Measurements from ENCODE around the gene ATP5MC3. TPM values are rescaled to one million over a fixed set of nuclear protein-coding genes. Genes with fewer than 3 reads are reported as not detected.

Gene ATP5MC3
- polyA plus RNA-seq, 1 donor from 2014 or later = 303 TPM

- no peaks in the 10 kb centered on the region for H3K9me3 ChIP-seq (ENCODE audit: low read length)
- peak within 1 kb of the TSS; percentile 97 for H3K4me2 ChIP-seq (ENCODE audit: low read length)
- no peaks in the 10 kb centered on the region for H3F3A ChIP-seq (ENCODE audit: insufficient read depth, low read length, poor library complexity, severe bottlenecking)
- peak within 1 kb of the TSS; percentile 94 for H2AFZ ChIP-seq (ENCODE audit: low read depth, low read length)
- H3K27ac ChIP-seq (ENCODE audit: low read length) = peak within 1 kb of the TSS; percentile 99
- peaks cover 6% of the 10 kb centered on the region for H4K20me1 ChIP-seq (ENCODE audit: insufficient read depth)
- peaks cover 45% of the 10 kb centered on the region for H3K79me2 ChIP-seq (replicated peaks; ENCODE audit: insufficient read depth, low read length)
- no peaks in the 10 kb centered on the region for H3K27me3 ChIP-seq (ENCODE audit: insufficient read depth, low read depth, low read length)
- TF ChIP-seq EP300 (conservative IDR thresholded peaks at IDR 0.05; ENCODE audit: poor library complexity, severe bottlenecking) (peak; percentile 42), EZH2 (IDR thresholded peaks at IDR 0.05; ENCODE audit: borderline replicate concordance, insufficient read depth, low read length, poor library complexity, severe bottlenecking) (no peak), SMC3 (conservative IDR thresholded peaks at IDR 0.05; ENCODE audit: poor library complexity) (no peak), CTCF (IDR thresholded peaks at IDR 0.05; ENCODE audit: poor library complexity, severe bottlenecking) (peak; percentile 16), TAF1 (IDR thresholded peaks at IDR 0.05; ENCODE audit: low read depth) (peak; percentile 69), POLR2AphosphoS5 (IDR thresholded peaks at IDR 0.05) (peak; percentile 97), MXI1 (conservative IDR thresholded peaks at IDR 0.05; ENCODE audit: poor library complexity, severe bottlenecking) (peak; percentile 70), RAD21 (conservative IDR thresholded peaks at IDR 0.05) (no peak)
- TF ChIP-seq, protein P1, sequence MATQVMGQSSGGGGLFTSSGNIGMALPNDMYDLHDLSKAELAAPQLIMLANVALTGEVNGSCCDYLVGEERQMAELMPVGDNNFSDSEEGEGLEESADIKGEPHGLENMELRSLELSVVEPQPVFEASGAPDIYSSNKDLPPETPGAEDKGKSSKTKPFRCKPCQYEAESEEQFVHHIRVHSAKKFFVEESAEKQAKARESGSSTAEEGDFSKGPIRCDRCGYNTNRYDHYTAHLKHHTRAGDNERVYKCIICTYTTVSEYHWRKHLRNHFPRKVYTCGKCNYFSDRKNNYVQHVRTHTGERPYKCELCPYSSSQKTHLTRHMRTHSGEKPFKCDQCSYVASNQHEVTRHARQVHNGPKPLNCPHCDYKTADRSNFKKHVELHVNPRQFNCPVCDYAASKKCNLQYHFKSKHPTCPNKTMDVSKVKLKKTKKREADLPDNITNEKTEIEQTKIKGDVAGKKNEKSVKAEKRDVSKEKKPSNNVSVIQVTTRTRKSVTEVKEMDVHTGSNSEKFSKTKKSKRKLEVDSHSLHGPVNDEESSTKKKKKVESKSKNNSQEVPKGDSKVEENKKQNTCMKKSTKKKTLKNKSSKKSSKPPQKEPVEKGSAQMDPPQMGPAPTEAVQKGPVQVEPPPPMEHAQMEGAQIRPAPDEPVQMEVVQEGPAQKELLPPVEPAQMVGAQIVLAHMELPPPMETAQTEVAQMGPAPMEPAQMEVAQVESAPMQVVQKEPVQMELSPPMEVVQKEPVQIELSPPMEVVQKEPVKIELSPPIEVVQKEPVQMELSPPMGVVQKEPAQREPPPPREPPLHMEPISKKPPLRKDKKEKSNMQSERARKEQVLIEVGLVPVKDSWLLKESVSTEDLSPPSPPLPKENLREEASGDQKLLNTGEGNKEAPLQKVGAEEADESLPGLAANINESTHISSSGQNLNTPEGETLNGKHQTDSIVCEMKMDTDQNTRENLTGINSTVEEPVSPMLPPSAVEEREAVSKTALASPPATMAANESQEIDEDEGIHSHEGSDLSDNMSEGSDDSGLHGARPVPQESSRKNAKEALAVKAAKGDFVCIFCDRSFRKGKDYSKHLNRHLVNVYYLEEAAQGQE (IDR thresholded peaks at IDR 0.05; ENCODE audit: borderline replicate concordance) = peak; percentile 71
- H3K9ac ChIP-seq (ENCODE audit: low read length) = peak within 1 kb of the TSS; percentile 98
- no peaks in the 10 kb centered on the region for H3K9me2 ChIP-seq (ENCODE audit: insufficient read depth, low read length)
- no peaks in the 10 kb centered on the region for H3K36me3 ChIP-seq (ENCODE audit: insufficient read depth, low read length)
- H3K4me3 ChIP-seq (ENCODE audit: low read length) = peak within 1 kb of the TSS; percentile 88
These were observed 13.5 kb downstream of the ATP5MC3 start, which contains the start of gene ATF2 for GRCh38 chr2:175167792-175168563. ATF2 (minus strand) TSS chr2:175168203; CDS start chr2:175136443, 31,760 bp downstream.

DNA sequence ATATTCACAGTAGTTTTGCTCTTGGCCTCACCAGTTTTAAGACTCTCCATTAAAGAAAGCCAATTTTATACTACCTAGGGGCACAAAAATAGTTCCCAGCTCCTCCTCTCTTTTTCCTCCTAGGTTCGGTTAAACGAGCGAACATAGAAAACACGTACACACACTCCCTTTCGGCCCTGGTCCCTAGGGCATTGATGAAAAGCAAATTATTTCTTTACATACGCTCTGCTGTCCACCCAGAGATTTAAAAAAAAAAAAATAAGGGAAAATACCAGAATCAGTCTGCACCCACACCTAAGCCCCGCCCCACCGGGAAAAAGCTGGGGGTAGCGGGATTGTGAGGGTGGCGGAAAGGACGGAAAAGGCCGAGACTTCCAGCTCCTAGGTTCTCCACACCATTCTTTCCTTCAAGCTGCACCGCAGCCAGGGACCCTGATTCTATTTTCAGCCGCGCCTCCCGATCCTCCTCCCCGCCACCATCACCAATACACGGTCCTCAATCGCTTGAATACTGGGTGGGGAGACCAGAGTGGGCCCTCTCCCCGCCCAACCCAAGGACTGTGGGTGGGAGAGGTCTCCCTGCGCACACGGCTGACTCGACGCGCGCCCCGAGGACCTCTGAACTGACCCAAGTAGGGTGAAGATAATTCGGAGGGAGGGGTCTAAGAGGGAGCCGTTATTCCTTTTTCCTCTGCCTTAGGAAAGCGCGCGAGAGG, 14.3 kb downstream of the ATP5MC3 start:
- H3K4me2 ChIP-seq (ENCODE audit: low read length) = peak overlapping the region; percentile 97
- H3F3A ChIP-seq (ENCODE audit: insufficient read depth, low read length, poor library complexity, severe bottlenecking) = no peaks in the 10 kb centered on the region
- no peaks in the 10 kb centered on the region for H3K36me3 ChIP-seq (ENCODE audit: insufficient read depth, low read length)
- peaks cover 50% of the 10 kb centered on the region for H3K79me2 ChIP-seq (replicated peaks; ENCODE audit: insufficient read depth, low read length)
- peaks cover 6% of the 10 kb centered on the region for H4K20me1 ChIP-seq (ENCODE audit: insufficient read depth)
- peak; percentile 8 for TF ChIP-seq RAD21 (conservative IDR thresholded peaks at IDR 0.05)
- TF ChIP-seq CTCF (IDR thresholded peaks at IDR 0.05; ENCODE audit: poor library complexity, severe bottlenecking) = no peak
- no peaks in the 10 kb centered on the region for H3K9me3 ChIP-seq (ENCODE audit: low read length)
- H2AFZ ChIP-seq (ENCODE audit: low read depth, low read length) = peak overlapping the region; percentile 94
- peak overlapping the region; percentile 98 for H3K9ac ChIP-seq (ENCODE audit: low read length)
- H3K9me2 ChIP-seq (ENCODE audit: insufficient read depth, low read length) = no peaks in the 10 kb centered on the region
- H3K27ac ChIP-seq (ENCODE audit: low read length) = peak overlapping the region; percentile 99
- peak overlapping the region; percentile 88 for H3K4me3 ChIP-seq (ENCODE audit: low read length)
- H3K27me3 ChIP-seq (ENCODE audit: insufficient read depth, low read depth, low read length) = no peaks in the 10 kb centered on the region
